ENCODE data around the gene ARHGEF10L.

ARHGEF10L gene

DNA sequence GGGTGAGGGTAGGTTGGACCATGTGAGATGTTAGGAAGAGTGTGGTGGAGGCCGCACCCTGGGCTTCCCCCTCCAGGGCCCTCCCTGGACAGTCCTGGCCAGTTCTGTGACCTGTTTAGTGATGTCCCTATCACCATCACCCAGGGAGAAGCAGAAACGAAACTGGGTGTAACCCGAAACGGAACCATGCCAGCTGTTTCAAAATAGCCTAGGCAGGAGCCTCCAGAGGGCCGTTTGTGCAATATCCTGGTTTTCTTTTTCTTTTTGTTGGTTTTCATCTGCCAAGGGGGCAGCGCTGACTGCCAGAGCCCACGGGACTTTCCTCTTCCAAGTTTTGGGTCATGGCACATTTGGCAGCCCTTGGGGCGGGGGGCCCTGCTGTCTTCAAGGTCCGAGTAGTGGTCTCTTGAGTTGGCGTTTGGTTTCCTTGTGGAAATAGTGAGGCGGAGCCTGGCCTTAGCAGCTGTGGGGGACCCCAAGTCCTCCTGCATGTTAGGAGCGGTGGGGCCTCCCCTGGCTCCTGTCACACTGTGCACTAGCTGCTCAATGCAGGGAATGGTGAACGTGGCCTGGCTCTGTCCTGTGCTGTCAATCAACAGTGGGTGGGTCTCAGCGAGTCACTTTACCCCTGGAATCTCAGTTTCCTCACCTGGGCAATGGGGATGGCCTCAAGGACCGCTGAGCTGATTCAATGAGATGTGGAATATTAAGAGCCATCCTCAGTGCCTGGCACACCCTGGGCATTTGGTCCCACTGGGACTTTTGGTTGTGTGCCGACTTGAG is 90.7 kb downstream of the ARHGEF10L start:
- Mint-ChIP-seq H3K27me3 (peaks cover 0 to 5% of the 10 kb centered on the region in 2 donors), H3K36me3 (ENCODE audit: insufficient read depth) (no peaks in the 10 kb centered on the region), H3K4me3 (no peak overlapping the region), H3K27ac (no peak overlapping the region), H3K4me1 (ENCODE audit: low read depth in 2 of 2) (peaks cover 0 to 2% of the 10 kb centered on the region in 2 donors), H3K9me3 (no peaks in the 10 kb centered on the region)
- DNase-seq = no peak
- peak; percentile 43 for ATAC-seq (replicated peaks)

DNA sequence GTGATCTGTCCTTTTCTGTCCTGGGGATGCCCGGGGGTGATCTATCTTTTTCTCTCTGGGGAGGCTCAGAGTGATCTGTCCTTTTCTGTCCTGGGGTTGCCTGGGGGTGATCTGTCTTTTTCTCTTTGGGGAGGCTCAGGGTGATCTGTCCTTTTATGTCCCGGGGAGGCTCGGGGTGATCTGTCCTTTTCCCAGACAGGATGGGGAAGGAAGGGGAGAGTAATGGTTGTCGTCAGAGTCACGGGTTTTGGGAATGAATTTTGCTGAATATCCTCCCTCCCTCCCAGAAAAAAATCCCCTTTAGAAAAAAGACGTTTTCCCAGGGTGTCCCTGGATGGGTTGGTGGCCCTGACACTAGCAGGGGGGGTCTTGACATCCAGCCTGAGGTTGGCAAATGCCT is 91.5 kb downstream of the ARHGEF10L start:
- Mint-ChIP-seq H3K27me3 (peaks cover 0 to 5% of the 10 kb centered on the region in 2 donors), H3K4me1 (ENCODE audit: low read depth in 2 of 2) (peaks cover 0 to 2% of the 10 kb centered on the region in 2 donors), H3K36me3 (ENCODE audit: insufficient read depth) (no peaks in the 10 kb centered on the region), H3K27ac (peak overlapping the region in 1 of 2 donors; percentile 41), H3K4me3 (no peak overlapping the region), H3K9me3 (no peaks in the 10 kb centered on the region)
- ATAC-seq (replicated peaks) (no peak), DNase-seq (no peak)

DNA sequence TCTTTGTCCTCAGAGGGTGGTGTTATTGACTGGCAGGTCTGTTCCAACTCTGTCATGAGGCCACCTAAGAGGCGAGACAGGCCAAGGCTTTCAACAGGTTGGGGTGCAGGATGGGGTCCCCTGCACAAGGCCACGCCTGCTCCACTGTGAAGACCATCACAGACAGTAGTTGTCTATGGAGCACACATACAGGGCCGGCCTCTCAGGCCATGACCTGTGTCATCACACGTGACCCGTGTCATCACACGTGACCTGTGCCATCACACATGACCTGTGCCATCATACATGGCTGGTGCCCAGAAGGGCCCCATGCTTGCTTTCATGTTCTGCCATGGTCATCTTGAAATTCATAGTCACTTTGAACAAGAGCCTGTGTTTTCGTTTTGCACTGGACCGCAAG is 91.9 kb downstream of the ARHGEF10L start:
- H3K9me3 Mint-ChIP-seq = no peaks in the 10 kb centered on the region
- no peaks in the 10 kb centered on the region for H3K36me3 Mint-ChIP-seq (ENCODE audit: insufficient read depth)
- peaks cover 0 to 2% of the 10 kb centered on the region in 2 donors for H3K4me1 Mint-ChIP-seq (ENCODE audit: low read depth in 2 of 2)
- peaks cover under 1 to 5% of the 10 kb centered on the region in 2 donors for H3K27me3 Mint-ChIP-seq
- ATAC-seq (replicated peaks) (no peak), DNase-seq (no peak)
- no peak overlapping the region for H3K27ac Mint-ChIP-seq
- H3K4me3 Mint-ChIP-seq = no peak overlapping the region

DNA sequence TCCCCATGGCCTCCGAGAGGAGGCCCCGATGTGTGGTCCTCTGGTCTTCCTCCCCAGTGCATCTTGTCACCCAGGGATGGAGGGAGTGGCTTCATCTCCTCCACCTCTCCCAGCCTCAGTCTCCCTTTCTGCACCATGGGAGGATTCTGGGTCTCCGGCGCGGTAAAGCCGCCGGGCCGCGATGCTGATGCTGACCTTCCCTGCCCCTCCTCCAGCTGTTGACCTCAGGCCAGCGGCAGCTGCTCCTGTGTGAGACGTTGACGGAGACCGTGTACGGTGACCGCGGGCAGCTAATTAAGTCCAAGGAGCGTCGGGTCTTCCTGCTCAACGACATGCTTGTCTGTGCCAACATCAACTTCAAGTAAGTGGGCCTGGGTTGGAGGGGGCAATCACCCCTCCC is 92.6 kb downstream of the ARHGEF10L start:
- DNase-seq = no peak
- Mint-ChIP-seq H3K27ac (no peak overlapping the region), H3K4me3 (no peak overlapping the region), H3K27me3 (peaks cover 5 to 8% of the 10 kb centered on the region in 2 donors), H3K9me3 (no peaks in the 10 kb centered on the region), H3K4me1 (ENCODE audit: low read depth in 2 of 2) (peaks cover 0 to 2% of the 10 kb centered on the region in 2 donors), H3K36me3 (ENCODE audit: insufficient read depth) (no peaks in the 10 kb centered on the region)
- ATAC-seq (replicated peaks) = no peak

DNA sequence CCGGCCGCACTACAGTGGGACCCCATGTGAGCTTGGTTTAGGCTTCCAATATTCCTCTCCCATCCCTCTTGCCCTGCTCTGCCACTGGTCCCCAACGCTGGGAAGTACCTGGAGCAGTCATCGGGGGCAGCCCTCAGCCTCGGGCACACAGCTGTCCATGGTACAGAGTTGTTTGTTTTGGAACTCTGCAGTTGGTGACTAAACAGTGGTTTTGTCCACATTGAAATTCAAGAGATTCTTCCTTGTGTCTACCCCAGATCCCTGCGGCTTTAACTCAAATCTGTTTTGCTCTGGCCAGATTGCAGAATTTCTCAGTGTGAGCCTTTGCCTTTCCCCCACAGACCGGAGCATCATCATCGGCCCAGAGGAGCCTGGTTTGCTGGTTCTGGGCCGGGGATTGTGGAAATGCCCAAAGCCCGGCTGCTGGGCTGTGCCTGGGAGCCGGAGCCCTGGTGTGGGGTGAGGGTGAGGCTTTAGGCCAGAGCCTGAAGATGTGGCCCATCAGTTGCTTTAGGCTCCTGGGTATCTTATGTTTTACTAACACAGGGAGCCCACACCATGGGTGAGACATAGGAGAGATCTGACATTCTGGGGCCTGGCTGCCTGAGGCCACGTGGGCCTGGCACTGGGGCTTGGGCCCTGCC is 93.2 kb downstream of the ARHGEF10L start:
- DNase-seq (no peak), ATAC-seq (replicated peaks) (no peak)
- Mint-ChIP-seq H3K4me3 (no peak overlapping the region), H3K27ac (no peak overlapping the region), H3K36me3 (ENCODE audit: insufficient read depth) (no peaks in the 10 kb centered on the region), H3K9me3 (no peaks in the 10 kb centered on the region), H3K27me3 (peaks cover 6 to 9% of the 10 kb centered on the region in 2 donors), H3K4me1 (ENCODE audit: low read depth in 2 of 2) (peaks cover 0 to 2% of the 10 kb centered on the region in 2 donors)

DNA sequence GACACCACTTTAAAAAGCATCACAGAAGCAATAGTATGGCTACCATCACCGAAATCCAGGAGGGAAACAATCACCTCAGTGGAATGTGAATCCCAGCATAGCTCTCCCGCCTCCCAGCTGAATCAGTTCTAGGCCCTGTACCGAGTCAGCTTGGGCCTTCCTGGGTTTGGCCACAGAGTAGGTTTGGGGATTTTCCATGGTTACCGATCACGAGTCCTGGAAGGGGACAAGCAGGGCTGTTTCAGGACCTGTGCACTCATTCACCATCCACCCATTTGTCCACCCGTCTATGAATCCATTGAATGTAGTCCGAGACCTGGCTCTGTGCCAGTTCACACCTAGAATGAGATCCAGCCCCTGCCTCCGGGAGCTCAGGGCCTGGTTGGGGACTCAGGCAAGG is 94.2 kb downstream of the ARHGEF10L start:
- no peak overlapping the region for H3K27ac Mint-ChIP-seq
- DNase-seq (no peak), ATAC-seq (replicated peaks) (no peak)
- peaks cover 9 to 16% of the 10 kb centered on the region in 2 donors for H3K27me3 Mint-ChIP-seq
- no peaks in the 10 kb centered on the region for H3K36me3 Mint-ChIP-seq (ENCODE audit: insufficient read depth)
- no peaks in the 10 kb centered on the region for H3K9me3 Mint-ChIP-seq
- peaks cover 0 to 2% of the 10 kb centered on the region in 2 donors for H3K4me1 Mint-ChIP-seq (ENCODE audit: low read depth in 2 of 2)
- no peak overlapping the region for H3K4me3 Mint-ChIP-seq

DNA sequence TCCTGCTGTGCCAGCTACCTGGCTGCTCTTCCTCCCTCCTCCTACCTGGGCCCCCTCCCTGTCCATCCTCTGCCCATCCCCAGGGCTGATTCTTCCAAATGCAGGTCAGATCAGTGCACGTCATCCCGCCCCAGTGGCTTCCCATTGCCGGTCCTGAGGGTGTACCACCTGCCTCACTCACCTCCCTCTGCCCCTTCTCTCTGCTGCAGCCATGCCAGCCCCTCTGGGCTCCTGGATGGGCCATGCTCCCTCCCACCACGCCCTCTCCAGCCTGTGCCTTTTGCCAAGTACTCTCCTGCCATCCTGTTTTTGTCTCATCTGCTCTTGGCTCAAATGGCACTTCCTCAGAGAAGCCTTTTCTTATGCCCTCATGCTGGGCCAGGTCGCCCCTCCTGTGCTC is 95.8 kb downstream of the ARHGEF10L start:
- DNase-seq (no peak), ATAC-seq (replicated peaks) (no peak)
- no peaks in the 10 kb centered on the region for H3K36me3 Mint-ChIP-seq (ENCODE audit: insufficient read depth)
- H3K4me1 Mint-ChIP-seq (ENCODE audit: low read depth in 2 of 2) = peaks cover 0 to under 1% of the 10 kb centered on the region in 2 donors
- no peaks in the 10 kb centered on the region for H3K9me3 Mint-ChIP-seq
- peaks cover 12 to 26% of the 10 kb centered on the region in 2 donors for H3K27me3 Mint-ChIP-seq
- no peak overlapping the region for H3K4me3 Mint-ChIP-seq
- no peak overlapping the region for H3K27ac Mint-ChIP-seq

DNA sequence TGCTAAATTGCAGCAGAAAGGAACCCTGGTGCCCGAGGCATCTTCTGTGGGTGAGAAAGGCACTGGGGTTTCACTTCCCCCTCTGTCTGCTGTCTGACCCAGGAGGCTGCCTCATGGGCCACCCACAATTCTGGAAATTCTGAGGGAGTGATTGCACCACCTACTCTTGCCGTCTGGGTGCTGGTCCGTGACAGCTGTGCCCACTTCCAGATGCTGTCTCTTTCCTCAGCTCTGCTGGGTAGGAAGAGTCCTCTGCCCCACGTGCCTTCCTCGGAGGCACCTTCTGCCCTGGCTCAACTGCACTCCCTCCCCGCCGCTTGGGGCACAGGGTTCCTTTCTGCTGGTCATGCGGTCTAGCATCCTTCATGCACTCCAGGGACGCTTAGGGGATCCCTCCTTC is 96.3 kb downstream of the ARHGEF10L start:
- Mint-ChIP-seq H3K27ac (no peak overlapping the region), H3K27me3 (peaks cover 15 to 31% of the 10 kb centered on the region in 2 donors), H3K4me1 (ENCODE audit: low read depth in 2 of 2) (no peaks in the 10 kb centered on the region), H3K9me3 (no peaks in the 10 kb centered on the region), H3K4me3 (no peak overlapping the region), H3K36me3 (ENCODE audit: insufficient read depth) (no peaks in the 10 kb centered on the region)
- ATAC-seq (replicated peaks) = peak; percentile 33
- no peak for DNase-seq

DNA sequence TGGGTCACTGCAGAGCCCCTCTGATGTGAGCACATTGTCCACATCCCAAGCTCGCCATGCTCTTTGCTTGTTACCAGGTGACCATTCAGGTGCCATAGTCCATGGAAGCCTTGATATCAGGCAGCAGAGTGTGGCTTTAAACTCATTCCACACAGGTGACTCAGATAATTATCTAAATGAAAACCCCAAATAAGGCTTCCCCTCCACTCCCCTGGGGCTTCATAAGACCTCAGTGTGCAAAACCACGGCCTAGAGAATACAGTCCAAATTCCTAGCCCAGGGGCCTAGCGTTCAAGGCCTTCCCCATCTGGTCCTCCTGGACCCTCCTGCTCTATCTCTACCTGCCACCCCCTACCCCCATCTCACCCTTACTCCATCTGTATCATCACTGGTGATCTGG is 97.1 kb downstream of the ARHGEF10L start:
- H3K9me3 Mint-ChIP-seq = no peaks in the 10 kb centered on the region
- no peak for DNase-seq
- H3K4me1 Mint-ChIP-seq (ENCODE audit: low read depth in 2 of 2) = no peaks in the 10 kb centered on the region
- ATAC-seq (replicated peaks) = no peak
- H3K27ac Mint-ChIP-seq = no peak overlapping the region
- H3K27me3 Mint-ChIP-seq = peaks cover 15 to 33% of the 10 kb centered on the region in 2 donors
- H3K36me3 Mint-ChIP-seq (ENCODE audit: insufficient read depth) = no peaks in the 10 kb centered on the region
- H3K4me3 Mint-ChIP-seq = no peak overlapping the region

DNA sequence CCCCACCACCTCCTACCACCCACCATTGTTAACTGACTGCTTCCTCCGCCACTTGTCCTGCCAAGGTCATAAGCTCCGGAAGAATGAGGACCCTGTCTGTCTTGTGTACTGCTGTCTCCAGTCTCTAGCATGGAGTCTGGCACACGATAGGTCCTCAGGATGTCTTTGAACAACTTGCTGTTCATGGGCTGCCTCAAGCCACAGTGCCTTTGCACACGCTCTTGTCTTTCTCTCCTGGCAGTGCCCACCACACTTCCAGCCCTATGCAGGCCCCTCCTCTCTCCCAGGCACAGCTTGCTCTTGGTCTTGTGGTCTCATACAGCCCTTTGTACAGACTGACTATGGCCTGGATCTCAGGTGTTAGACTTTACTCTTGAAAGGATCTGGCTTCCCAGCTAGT is 97.6 kb downstream of the ARHGEF10L start:
- no peak overlapping the region for H3K27ac Mint-ChIP-seq
- DNase-seq = no peak
- no peak for ATAC-seq (replicated peaks)
- no peaks in the 10 kb centered on the region for H3K36me3 Mint-ChIP-seq (ENCODE audit: insufficient read depth)
- H3K4me3 Mint-ChIP-seq = no peak overlapping the region
- H3K4me1 Mint-ChIP-seq (ENCODE audit: low read depth in 2 of 2) = no peaks in the 10 kb centered on the region
- H3K27me3 Mint-ChIP-seq = peaks cover 15 to 37% of the 10 kb centered on the region in 2 donors
- H3K9me3 Mint-ChIP-seq = no peaks in the 10 kb centered on the region

DNA sequence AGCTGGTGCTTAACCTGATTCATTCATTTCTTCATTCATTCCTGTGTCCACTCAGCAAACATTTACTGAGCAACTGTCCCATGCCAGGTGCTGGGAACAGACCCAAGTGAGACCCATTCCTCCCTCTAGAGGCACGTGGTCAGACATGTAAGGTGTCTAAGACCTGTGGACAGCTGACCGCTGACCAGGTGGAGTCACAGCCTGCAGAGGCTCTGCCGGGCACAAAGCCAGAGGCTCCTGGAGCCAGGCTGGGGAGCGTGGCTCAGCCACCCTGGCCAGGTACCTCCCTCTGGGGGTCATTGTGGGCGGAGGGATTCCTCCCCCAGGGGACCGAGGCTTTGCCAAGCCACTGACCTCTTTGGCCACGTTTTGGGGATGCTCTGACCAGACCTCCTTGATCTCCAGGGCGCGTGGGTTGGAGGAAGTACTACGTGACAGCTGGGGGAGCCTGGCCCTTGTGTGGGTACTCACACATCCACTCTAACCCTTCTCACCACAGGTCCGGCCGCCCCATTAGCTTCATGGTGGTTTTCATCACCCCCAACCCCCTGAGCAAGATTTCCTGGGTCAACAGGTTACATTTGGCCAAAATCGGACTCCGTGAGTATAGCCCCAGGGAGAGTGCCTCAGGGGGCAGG is 100.3 kb downstream of the ARHGEF10L start:
- H3K9me3 Mint-ChIP-seq = no peaks in the 10 kb centered on the region
- no peaks in the 10 kb centered on the region for H3K4me1 Mint-ChIP-seq (ENCODE audit: low read depth in 2 of 2)
- no peak overlapping the region for H3K27ac Mint-ChIP-seq
- DNase-seq = no peak
- ATAC-seq (replicated peaks) = no peak
- H3K36me3 Mint-ChIP-seq (ENCODE audit: insufficient read depth) = no peaks in the 10 kb centered on the region
- H3K4me3 Mint-ChIP-seq = no peak overlapping the region
- H3K27me3 Mint-ChIP-seq = peaks cover 15 to 52% of the 10 kb centered on the region in 2 donors

DNA sequence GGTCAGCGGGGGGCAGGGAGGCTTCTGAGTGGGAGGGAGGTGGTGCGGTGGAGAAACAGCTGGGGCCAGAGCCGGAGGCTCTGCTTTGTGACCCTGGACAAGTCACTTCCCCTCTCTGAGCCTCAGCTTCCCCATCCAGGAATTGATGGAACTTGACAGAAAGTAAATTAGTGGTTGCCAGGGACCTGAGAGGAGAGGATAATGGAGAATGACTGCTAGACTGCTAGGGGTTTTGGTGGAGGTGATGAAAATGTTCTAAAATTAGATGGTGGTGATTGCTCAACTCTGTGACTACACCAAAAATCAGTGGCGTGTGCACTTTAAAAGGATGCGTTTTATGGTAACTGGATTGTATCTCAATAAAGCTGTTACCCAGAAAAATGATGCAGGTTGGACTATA is 100.9 kb downstream of the ARHGEF10L start:
- no peak for ATAC-seq (replicated peaks)
- Mint-ChIP-seq H3K4me1 (ENCODE audit: low read depth in 2 of 2) (no peaks in the 10 kb centered on the region), H3K9me3 (no peaks in the 10 kb centered on the region)

DNA sequence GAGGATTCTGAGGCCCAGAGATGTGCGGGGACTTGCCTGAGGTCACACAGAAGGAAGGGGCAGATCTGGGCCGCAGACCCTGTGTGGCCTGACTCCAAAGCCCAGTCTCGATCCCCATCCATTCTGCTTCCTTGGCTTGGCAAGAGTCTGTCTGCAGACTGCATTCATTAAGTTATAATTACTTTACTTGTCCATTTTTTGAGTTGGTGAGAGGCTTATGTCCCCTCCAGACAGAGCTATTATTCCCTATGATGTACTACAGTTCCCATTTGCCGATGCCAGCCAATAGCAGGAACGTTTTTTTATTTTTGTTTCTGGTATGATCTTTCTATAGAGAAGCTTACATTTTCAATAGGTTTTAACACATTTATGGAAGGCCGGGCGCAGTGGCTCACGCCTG is 101.5 kb downstream of the ARHGEF10L start:
- ATAC-seq (replicated peaks) = no peak

More for the DNA sequence above, 100.9 kb downstream of the ARHGEF10L start:
- H3K27me3 Mint-ChIP-seq = peaks cover 15 to 58% of the 10 kb centered on the region in 2 donors
- no peak overlapping the region for H3K27ac Mint-ChIP-seq
- H3K4me3 Mint-ChIP-seq = no peak overlapping the region
- DNase-seq = no peak
- no peaks in the 10 kb centered on the region for H3K36me3 Mint-ChIP-seq (ENCODE audit: insufficient read depth)

DNA sequence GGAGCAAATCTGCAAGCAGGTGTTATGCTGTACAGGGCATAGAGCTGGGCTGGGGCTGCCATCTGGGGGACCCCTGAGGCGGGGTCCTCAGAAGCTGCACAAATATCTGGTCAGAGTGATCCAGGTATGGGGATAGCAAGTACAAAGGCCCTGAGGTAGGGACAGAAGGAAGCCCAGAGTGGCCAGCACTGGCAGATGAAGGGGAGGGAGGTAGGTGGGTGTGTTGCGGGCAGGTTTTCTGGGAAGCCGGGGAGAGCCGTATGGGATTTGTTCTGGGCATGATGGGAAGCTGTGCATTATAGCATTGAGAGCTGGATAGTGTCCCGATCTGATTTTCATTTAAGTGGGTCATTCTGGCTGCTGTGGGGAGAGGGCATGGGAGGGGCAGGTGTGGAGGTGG is 102.7 kb downstream of the ARHGEF10L start:
- H3K27me3 Mint-ChIP-seq = peaks cover 6 to 58% of the 10 kb centered on the region in 2 donors
- H3K9me3 Mint-ChIP-seq = no peaks in the 10 kb centered on the region
- H3K4me3 Mint-ChIP-seq = no peak overlapping the region
- no peaks in the 10 kb centered on the region for H3K4me1 Mint-ChIP-seq (ENCODE audit: low read depth in 2 of 2)
- DNase-seq = no peak
- ATAC-seq (replicated peaks) = no peak
- no peak overlapping the region for H3K27ac Mint-ChIP-seq
- no peaks in the 10 kb centered on the region for H3K36me3 Mint-ChIP-seq (ENCODE audit: insufficient read depth)

More for the DNA sequence above, 101.5 kb downstream of the ARHGEF10L start:
- DNase-seq = no peak
- H3K4me3 Mint-ChIP-seq = no peak overlapping the region
- H3K27me3 Mint-ChIP-seq = peaks cover 15 to 58% of the 10 kb centered on the region in 2 donors
- no peaks in the 10 kb centered on the region for H3K9me3 Mint-ChIP-seq
- H3K36me3 Mint-ChIP-seq (ENCODE audit: insufficient read depth) = no peaks in the 10 kb centered on the region
- no peak overlapping the region for H3K27ac Mint-ChIP-seq
- H3K4me1 Mint-ChIP-seq (ENCODE audit: low read depth in 2 of 2) = no peaks in the 10 kb centered on the region
